CD14-positive monocyte (primary cell): ENCODE results near the gene COL12A1. TPM values are rescaled to one million over a fixed set of nuclear protein-coding genes. Genes with fewer than 3 reads are reported as not detected.

Source experiments
- DNase-seq, 3 donors: peaks; one replicate each; pipeline ENCODE4 v3.0.0-alpha.2; 2011 to 2022
- H2AFZ ChIP-seq: 2 replicates; pipeline ENCODE4 v1.6.0; 2012; ENCODE audit warnings: mild to moderate bottlenecking, low read depth, low read length, inconsistent platforms; ENCODE audit not compliant: insufficient read depth, poor library complexity, severe bottlenecking
- H3K27ac ChIP-seq, 2 donors: 1 replicate in 1 of 2; 2 replicates in 1 of 2; pipeline ENCODE4 v1.5.1; 2012 to 2013; ENCODE audit warnings: low read length in 2 of 2, control low read depth in 1 of 2, inconsistent platforms in 1 of 2, low read depth in 1 of 2, mild to moderate bottlenecking in 1 of 2
- H3K27me3 ChIP-seq, 2 donors: one replicate each; pipeline versions ENCODE4 v1.6.0 to v1.6.1; 2011 to 2013; ENCODE audit warnings: low read length in 2 of 2; ENCODE audit not compliant: control insufficient read depth in 2 of 2, insufficient read depth in 2 of 2
- H3K36me3 ChIP-seq, 2 donors: replicated peaks in 1 of 2; 1 replicate in 1 of 2; 2 replicates in 1 of 2; pipeline versions ENCODE4 v1.5.1 to v1.6.1; 2012 to 2013; ENCODE audit warnings: low read length in 2 of 2, control low read depth in 1 of 2, inconsistent platforms in 1 of 2, mild to moderate bottlenecking in 1 of 2; ENCODE audit not compliant: insufficient read depth in 2 of 2, control insufficient read depth in 1 of 2
- H3K4me1 ChIP-seq, 2 donors: 1 replicate in 1 of 2; 2 replicates in 1 of 2; pipeline versions ENCODE4 v1.5.1 to v1.6.1; 2012 to 2013; ENCODE audit warnings: low read length in 2 of 2, control low read depth in 1 of 2, inconsistent platforms in 1 of 2, mild to moderate bottlenecking in 1 of 2, moderate library complexity in 1 of 2; ENCODE audit not compliant: insufficient read depth in 2 of 2, control insufficient read depth in 1 of 2
- H3K4me2 ChIP-seq: replicated peaks from 2 replicates; pipeline ENCODE3; 2012; ENCODE audit warnings: low read length, moderate library complexity, mild to moderate bottlenecking; ENCODE audit not compliant: poor library complexity, severe bottlenecking; ENCODE audit errors: extremely low read depth
- H3K4me3 ChIP-seq, 3 experiments: fragments of 200-600 bp in 1 of 3; sonication (generic) in 1 of 3; replicated peaks in 1 of 3; 1 replicate in 2 of 3; 2 replicates in 1 of 3; pipeline ENCODE4 v1.5.1; 2011 to 2013; ENCODE audit warnings: low read length in 3 of 3, mild to moderate bottlenecking in 3 of 3, control low read depth in 2 of 3, low read depth in 2 of 3, inconsistent platforms in 1 of 3, moderate library complexity in 1 of 3
- H3K79me2 ChIP-seq: 2 replicates; pipeline ENCODE4 v1.6.0; 2012; ENCODE audit warnings: mild to moderate bottlenecking, control low read depth, inconsistent platforms, low read length, moderate library complexity; ENCODE audit not compliant: insufficient read depth
- H3K9ac ChIP-seq: 2 replicates; pipeline ENCODE4 v1.6.0; 2017; ENCODE audit warnings: low read length, mild to moderate bottlenecking; ENCODE audit not compliant: insufficient read depth, poor library complexity, severe bottlenecking
- H3K9me3 ChIP-seq, 2 donors: replicated peaks in 1 of 2; 1 replicate in 1 of 2; 2 replicates in 1 of 2; pipeline versions ENCODE4 v1.5.1 to v1.6.1; 2012 to 2013; ENCODE audit warnings: low read length in 2 of 2, control low read depth in 1 of 2; ENCODE audit not compliant: control insufficient read depth in 1 of 2, insufficient read depth in 1 of 2
- H4K20me1 ChIP-seq: 2 replicates; pipeline ENCODE4 v1.6.0; 2012; ENCODE audit warnings: mild to moderate bottlenecking, low read length, control low read depth, moderate library complexity; ENCODE audit not compliant: insufficient read depth
- H3K27ac Mint-ChIP-seq, 7 donors: one replicate each; pipeline ENCODE4 v1.8.0; 2020; ENCODE audit warnings: mild to moderate bottlenecking in 7 of 7, mixed read lengths in 7 of 7, moderate library complexity in 6 of 7, inconsistent platforms in 2 of 7
- H3K27me3 Mint-ChIP-seq, 3 donors: one replicate each; pipeline ENCODE4 v1.8.0; 2021 to 2022; ENCODE audit warnings: low read depth in 3 of 3, mild to moderate bottlenecking in 3 of 3, mixed read lengths in 3 of 3, moderate library complexity in 3 of 3, inconsistent platforms in 1 of 3
- H3K36me3 Mint-ChIP-seq, 2 donors: one replicate each; pipeline ENCODE4 v1.8.0; 2020; ENCODE audit warnings: mixed read lengths in 2 of 2, inconsistent platforms in 1 of 2, mild to moderate bottlenecking in 1 of 2
- H3K4me1 Mint-ChIP-seq: one replicate; pipeline ENCODE4 v1.8.0; 2020; ENCODE audit warnings: mild to moderate bottlenecking, mixed read lengths
- H3K4me3 Mint-ChIP-seq, 2 donors: one replicate each; pipeline ENCODE4 v1.8.0; 2020; ENCODE audit warnings: mild to moderate bottlenecking in 2 of 2, mixed read lengths in 2 of 2, moderate library complexity in 1 of 2
- H3K9me3 Mint-ChIP-seq, 7 donors: one replicate each; pipeline ENCODE4 v1.8.0; 2020 to 2022; ENCODE audit warnings: mixed read lengths in 7 of 7, mild to moderate bottlenecking in 6 of 7, moderate library complexity in 6 of 7, inconsistent platforms in 2 of 7
- CTCF ChIP-seq: fragments of 200-600 bp; IDR thresholded peaks from one replicate; pipeline ENCODE4 v1.8.0; 2022; ENCODE audit warnings: antibody characterized with exemption, mild to moderate bottlenecking
- WGBS: methylation state at CpG from one replicate; pipeline ENCODE4 v1.1.5; 2013; ENCODE audit warnings: missing lambda C conversion rate; ENCODE audit not compliant: insufficient coverage; 5-methylcytosine and 5-hydroxymethylcytosine counted together
- intact Hi-C, 2 donors: fragments of 100-400 bp; cut with micrococcal nuclease; formaldehyde crosslinking; loops; one replicate each; pipeline versions ENCODE4 v1.15.0 to v1.15.1; 2023
- polyA plus RNA-seq, 3 donors: library from polyadenylated mRNA; depleted of rRNA in 1 of 3; unstranded in 2 of 3; stranded (reverse) in 1 of 3; fragments of 300-500 nt in 2 of 3; fragments of >200 nt in 1 of 3; fragmentation: Illumina TruSeq in 2 of 3; gene quantifications; 1 replicate in 2 of 3; 2 replicates in 1 of 3; pipeline ENCODE4 v1.2.3, GENCODE V29; 2012 to 2021

COL12A1 gene
- polyA plus RNA-seq, 3 donors = not detected

- no peak for TF ChIP-seq CTCF
- Histone ChIP-seq H3K4me2 (no peak overlapping the region), H2AFZ (no peak overlapping the region), H3K79me2 (no peaks in the 10 kb centered on the region), H3K36me3 (no peaks in the 10 kb centered on the region), H4K20me1 (no peaks in the 10 kb centered on the region), H3K4me3 (no peak overlapping the region), H3K4me1 (no peaks in the 10 kb centered on the region), H3K27ac (no peak overlapping the region), H3K27me3 (no peaks in the 10 kb centered on the region), H3K9ac (no peak overlapping the region), H3K9me3 (no peaks in the 10 kb centered on the region)
- H3K36me3 Mint-ChIP-seq = no peaks in the 10 kb centered on the region
- H3K4me1 Mint-ChIP-seq = no peaks in the 10 kb centered on the region
- H3K4me3 Mint-ChIP-seq = no peak overlapping the region
- H3K27ac Mint-ChIP-seq = no peak overlapping the region
- peaks cover 0 to 3% (median 0%) of the 10 kb centered on the region in 7 donors for H3K9me3 Mint-ChIP-seq
- no CpG with 5 or more reads among the region's 2 CpGs for WGBS
- H3K27me3 Mint-ChIP-seq = peaks cover 1 to 4% (median 3%) of the 10 kb centered on the region in 3 donors
- no peak for DNase-seq
- intact Hi-C loops = no loop called here
Observed at GRCh38 chr6:75167851-75168250, 38.0 kb downstream of the COL12A1 start.

GRCh38 chr6:75167325-75167724 lies 38.5 kb downstream of the COL12A1 start:
- no peak overlapping the region for H3K4me3 Mint-ChIP-seq
- peaks cover 1 to 4% (median 3%) of the 10 kb centered on the region in 3 donors for H3K27me3 Mint-ChIP-seq
- no peaks in the 10 kb centered on the region for H3K36me3 Mint-ChIP-seq
- H3K9me3 ChIP-seq = no peaks in the 10 kb centered on the region
- H3K9ac ChIP-seq = no peak overlapping the region
- no peak overlapping the region for H2AFZ ChIP-seq
- no peaks in the 10 kb centered on the region for H4K20me1 ChIP-seq
- H3K27ac ChIP-seq = no peak overlapping the region
- WGBS = no CpG with 5 or more reads among the region's 3 CpGs
- no peaks in the 10 kb centered on the region for H3K79me2 ChIP-seq
- H3K4me2 ChIP-seq = no peak overlapping the region
- no peaks in the 10 kb centered on the region for H3K36me3 ChIP-seq
- no peak for TF ChIP-seq CTCF
- no peak overlapping the region for H3K4me3 ChIP-seq
- H3K4me1 Mint-ChIP-seq = no peaks in the 10 kb centered on the region
- H3K27me3 ChIP-seq = no peaks in the 10 kb centered on the region
- intact Hi-C loops = no loop called here
- DNase-seq = no peak
- peaks cover 0 to 3% (median 0%) of the 10 kb centered on the region in 7 donors for H3K9me3 Mint-ChIP-seq
- no peak overlapping the region for H3K27ac Mint-ChIP-seq
- no peaks in the 10 kb centered on the region for H3K4me1 ChIP-seq
